HUES6 (cell line): ENCODE data around the gene PHAF1.
A peak's percentile ranks its signal among the peaks of the same experiment; 100 is the strongest.

Experiments used
- H3K27ac ChIP-seq: 2 replicates; pipeline ENCODE4 v1.7.0; 2013; ENCODE audit warnings: low read depth, mild to moderate bottlenecking, low read length, inconsistent platforms
- H3K27me3 ChIP-seq: 2 replicates; pipeline ENCODE4 v1.6.1; 2013; ENCODE audit warnings: low read length; ENCODE audit not compliant: control insufficient read depth, insufficient read depth
- H3K36me3 ChIP-seq: 2 replicates; pipeline ENCODE4 v1.6.1; 2013; ENCODE audit warnings: low read length; ENCODE audit not compliant: control insufficient read depth, insufficient read depth
- H3K4me1 ChIP-seq: 2 replicates; pipeline ENCODE4 v1.6.1; 2013; ENCODE audit warnings: low read length; ENCODE audit not compliant: control insufficient read depth, insufficient read depth
- H3K4me3 ChIP-seq: 2 replicates; pipeline ENCODE4 v1.5.1; 2013; ENCODE audit warnings: low read depth, low read length
- H3K9ac ChIP-seq: one replicate; pipeline ENCODE4 v1.6.1; 2013; ENCODE audit warnings: mild to moderate bottlenecking, low read length
- H3K9me3 ChIP-seq: 2 replicates; pipeline ENCODE4 v1.6.1; 2013; ENCODE audit warnings: low read depth, low read length; ENCODE audit not compliant: control insufficient read depth, insufficient read depth

The PHAF1 gene

DNA sequence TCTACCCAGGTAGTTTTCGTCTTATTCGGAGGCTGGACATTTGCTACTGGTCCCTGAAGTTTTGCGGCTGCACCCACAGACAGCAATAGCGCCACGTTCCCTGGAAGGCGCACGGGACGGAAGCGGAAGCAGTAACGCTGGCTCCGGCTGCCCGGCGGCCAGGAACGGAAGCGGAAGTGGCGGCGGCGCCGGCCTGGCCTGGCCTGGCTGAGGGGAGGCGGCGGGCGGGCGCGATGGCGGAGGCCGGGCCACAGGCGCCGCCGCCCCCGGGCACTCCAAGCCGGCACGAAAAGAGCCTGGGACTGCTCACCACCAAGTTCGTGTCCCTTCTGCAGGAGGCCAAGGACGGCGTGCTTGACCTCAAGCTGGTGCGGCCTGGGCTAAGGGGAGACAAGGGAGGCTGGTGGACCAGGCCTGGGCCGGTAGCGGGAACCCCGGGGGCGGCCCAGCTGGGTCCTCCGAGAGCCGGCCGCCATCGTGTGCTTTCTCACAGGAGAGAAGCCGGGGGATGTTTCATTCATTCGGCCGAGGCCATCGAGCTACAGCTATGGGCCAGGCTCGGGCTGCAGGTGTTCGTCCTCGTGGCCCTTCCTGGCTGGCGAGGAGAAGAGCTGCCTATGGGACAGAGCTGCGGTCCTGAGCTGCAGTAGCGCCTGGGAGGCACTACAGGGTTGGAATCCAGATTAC is 82.4 kb downstream of the PHAF1 start, which contains the start of gene E2F4:
E2F4 (plus strand) TSS at position 161 of the 687 bp plus-strand sequence; CDS start at position 234, 73 bp downstream.
- H3K27me3 ChIP-seq = no peaks in the 10 kb centered on the region
- peak within 1 kb of the TSS; percentile 82 for H3K27ac ChIP-seq
- no peaks in the 10 kb centered on the region for H3K9me3 ChIP-seq
- peak within 1 kb of the TSS; percentile 100 for H3K4me3 ChIP-seq
- peak within 1 kb of the TSS; percentile 90 for H3K9ac ChIP-seq
- peaks cover 8% of the 10 kb centered on the region; the same call in 1 of the 2 replicates for H3K4me1 ChIP-seq
- H3K36me3 ChIP-seq = peaks cover 39% of the 10 kb centered on the region

DNA sequence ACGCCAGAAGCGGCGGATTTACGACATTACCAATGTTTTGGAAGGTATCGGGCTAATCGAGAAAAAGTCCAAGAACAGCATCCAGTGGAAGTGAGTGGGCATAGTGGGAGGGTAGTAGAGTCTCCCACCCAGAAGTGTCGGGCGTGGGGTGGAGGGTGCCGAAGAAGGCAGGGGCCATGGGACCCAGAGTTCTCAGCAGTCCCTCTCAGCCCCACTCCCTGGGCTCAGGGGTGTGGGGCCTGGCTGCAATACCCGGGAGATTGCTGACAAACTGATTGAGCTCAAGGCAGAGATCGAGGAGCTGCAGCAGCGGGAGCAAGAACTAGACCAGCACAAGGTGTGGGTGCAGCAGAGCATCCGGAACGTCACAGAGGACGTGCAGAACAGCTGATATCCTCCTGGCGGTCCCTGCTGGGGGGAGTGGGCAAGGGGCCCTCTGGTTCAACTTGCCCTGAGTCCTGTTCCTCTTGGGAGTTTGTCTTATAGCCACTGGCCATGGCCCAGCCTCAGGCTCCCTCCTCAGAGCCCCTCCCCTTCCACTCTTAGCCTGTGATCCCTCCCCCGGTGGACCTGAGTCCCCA is 83.1 kb downstream of the PHAF1 start:
- H3K4me1 ChIP-seq = peaks cover 7% of the 10 kb centered on the region; the same call in 1 of the 2 replicates
- H3K4me3 ChIP-seq = peak overlapping the region; percentile 100
- H3K36me3 ChIP-seq = peaks cover 46% of the 10 kb centered on the region
- H3K27me3 ChIP-seq = no peaks in the 10 kb centered on the region
- H3K27ac ChIP-seq = peak overlapping the region; percentile 82; the same call in 1 of the 2 replicates
- peak overlapping the region; percentile 90 for H3K9ac ChIP-seq
- H3K9me3 ChIP-seq = no peaks in the 10 kb centered on the region

DNA sequence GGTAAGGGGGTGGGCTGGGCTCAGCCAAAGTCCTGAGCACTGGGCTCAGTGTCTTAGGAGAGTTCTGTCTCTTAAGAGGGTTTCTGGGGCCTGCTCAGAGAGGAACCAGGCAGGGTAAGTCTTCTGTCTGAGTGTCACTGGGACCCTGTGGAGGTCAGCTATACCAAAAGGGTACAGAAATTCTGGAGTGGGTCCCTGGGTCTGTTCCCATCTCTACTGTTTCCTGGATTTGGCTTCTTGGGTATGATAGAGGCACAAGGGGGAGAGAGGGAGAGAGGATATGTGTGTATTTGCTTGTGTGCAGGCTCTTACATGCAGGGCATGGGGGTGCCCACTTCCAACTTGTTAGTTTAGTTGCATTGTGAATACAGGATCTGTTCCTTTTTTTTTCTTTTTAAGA is 83.8 kb downstream of the PHAF1 start:
- no peak overlapping the region for H3K9ac ChIP-seq
- peaks cover 50% of the 10 kb centered on the region for H3K36me3 ChIP-seq
- no peaks in the 10 kb centered on the region for H3K9me3 ChIP-seq
- peak overlapping the region; percentile 100; the same call in 1 of the 2 replicates for H3K4me3 ChIP-seq
- H3K27me3 ChIP-seq = no peaks in the 10 kb centered on the region
- peaks cover 9% of the 10 kb centered on the region; the same call in 1 of the 2 replicates for H3K4me1 ChIP-seq
- no peak overlapping the region for H3K27ac ChIP-seq

DNA sequence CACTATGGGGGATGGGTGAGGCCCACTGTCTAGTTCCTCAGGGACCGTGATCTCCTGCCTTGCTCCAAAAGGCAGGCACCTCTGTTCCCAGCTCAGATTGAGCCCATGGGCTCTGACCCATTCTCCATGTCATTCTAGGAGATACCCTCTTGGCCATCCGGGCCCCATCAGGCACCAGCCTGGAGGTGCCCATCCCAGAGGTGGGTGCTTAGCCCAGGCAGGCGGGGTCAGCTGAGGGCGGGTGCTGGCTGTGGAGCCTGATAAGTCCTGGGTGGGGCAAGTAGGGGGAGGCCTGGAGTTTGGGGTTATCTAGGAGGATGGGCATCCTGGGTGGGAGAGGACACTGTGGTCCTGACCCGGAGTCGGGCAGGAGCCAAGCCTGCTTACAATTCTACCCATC is 84.5 kb downstream of the PHAF1 start:
- H3K9me3 ChIP-seq = no peaks in the 10 kb centered on the region
- no peak overlapping the region for H3K27ac ChIP-seq
- no peak overlapping the region for H3K4me3 ChIP-seq
- H3K36me3 ChIP-seq = peaks cover 50% of the 10 kb centered on the region
- H3K27me3 ChIP-seq = no peaks in the 10 kb centered on the region
- H3K9ac ChIP-seq = no peak overlapping the region
- H3K4me1 ChIP-seq = peaks cover 11% of the 10 kb centered on the region; the same call in 1 of the 2 replicates

DNA sequence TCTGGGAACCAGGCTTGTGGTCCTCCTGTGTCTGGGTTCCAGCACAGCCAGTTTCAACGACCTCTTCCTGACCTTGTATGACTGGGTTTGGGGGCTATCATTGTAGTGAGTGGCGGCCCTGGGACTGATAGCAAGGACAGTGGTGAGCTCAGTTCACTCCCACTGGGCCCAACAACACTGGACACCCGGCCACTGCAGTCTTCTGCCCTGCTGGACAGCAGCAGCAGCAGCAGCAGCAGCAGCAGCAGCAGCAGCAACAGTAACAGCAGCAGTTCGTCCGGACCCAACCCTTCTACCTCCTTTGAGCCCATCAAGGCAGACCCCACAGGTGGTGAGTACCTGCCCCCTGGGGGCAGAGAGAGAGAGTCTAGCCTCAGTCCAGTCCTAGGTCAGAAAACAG is 85.9 kb downstream of the PHAF1 start:
- H3K27me3 ChIP-seq = no peaks in the 10 kb centered on the region
- H3K4me3 ChIP-seq = no peak overlapping the region
- peaks cover 50% of the 10 kb centered on the region for H3K36me3 ChIP-seq
- peaks cover 11% of the 10 kb centered on the region; the same call in 1 of the 2 replicates for H3K4me1 ChIP-seq
- no peak overlapping the region for H3K27ac ChIP-seq
- no peaks in the 10 kb centered on the region for H3K9me3 ChIP-seq
- H3K9ac ChIP-seq = no peak overlapping the region

DNA sequence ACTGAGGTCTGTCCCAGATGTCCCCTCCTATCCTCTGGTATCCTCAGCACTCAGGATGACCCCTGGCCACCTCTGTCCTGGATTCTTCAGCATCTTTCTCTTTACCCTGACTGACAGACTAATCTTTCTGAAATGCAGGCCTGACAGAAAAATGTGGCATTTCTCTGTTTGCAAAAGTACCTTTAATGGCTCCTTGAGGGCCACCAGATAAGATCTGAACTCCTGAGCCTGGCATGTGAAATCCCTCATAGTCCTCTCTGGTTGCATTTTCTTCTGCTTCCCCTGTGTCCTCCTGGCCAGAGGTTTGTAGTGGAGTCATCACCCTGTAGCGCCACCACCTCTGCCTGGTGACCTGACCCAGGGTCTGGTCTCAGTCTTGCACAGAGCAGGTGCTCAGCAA is 87.1 kb downstream of the PHAF1 start:
- H3K9ac ChIP-seq = no peak overlapping the region
- peaks cover 11% of the 10 kb centered on the region; the same call in 1 of the 2 replicates for H3K4me1 ChIP-seq
- peaks cover 58% of the 10 kb centered on the region for H3K36me3 ChIP-seq
- H3K9me3 ChIP-seq = no peaks in the 10 kb centered on the region
- H3K4me3 ChIP-seq = no peak overlapping the region
- no peaks in the 10 kb centered on the region for H3K27me3 ChIP-seq
- H3K27ac ChIP-seq = no peak overlapping the region

DNA sequence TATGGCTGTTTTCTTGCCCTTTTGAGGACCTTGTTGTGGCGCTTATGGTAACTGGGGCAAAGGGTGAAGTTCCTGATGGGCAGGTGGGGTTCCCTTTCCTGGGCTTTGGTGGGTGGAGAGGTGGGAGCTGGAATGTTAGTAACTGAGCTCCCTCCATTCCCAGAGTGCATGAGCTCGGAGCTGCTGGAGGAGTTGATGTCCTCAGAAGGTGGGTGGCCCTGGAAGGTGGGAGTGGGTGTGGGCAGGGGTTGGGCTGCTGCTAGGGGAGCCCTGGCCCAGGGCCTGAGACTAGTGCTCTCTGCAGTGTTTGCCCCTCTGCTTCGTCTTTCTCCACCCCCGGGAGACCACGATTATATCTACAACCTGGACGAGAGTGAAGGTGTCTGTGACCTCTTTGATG is 88.0 kb downstream of the PHAF1 start:
- Histone ChIP-seq H3K4me1 (peaks cover 10% of the 10 kb centered on the region; the same call in 1 of the 2 replicates), H3K36me3 (peaks cover 66% of the 10 kb centered on the region), H3K27ac (no peak overlapping the region), H3K9me3 (no peaks in the 10 kb centered on the region), H3K9ac (no peak overlapping the region), H3K4me3 (no peak overlapping the region), H3K27me3 (no peaks in the 10 kb centered on the region)
